Keratinocyte (primary cell): Measurements from ENCODE around the gene ILDR1. TPM values are rescaled to one million over a fixed set of nuclear protein-coding genes. Genes with fewer than 3 reads are reported as not detected.

ENCODE experiments used
- DNase-seq: peaks from one replicate; pipeline ENCODE4 v3.0.0-alpha.2; 2011; ENCODE audit warnings: low read depth, missing footprints, low spot score
- FAIRE-seq: peaks from 2 replicates; lab custom pipeline; 2011; peaks lifted over from hg19 to GRCh38; lab: Jason Lieb, UNC
- H2AFZ ChIP-seq: 2 replicates; pipeline ENCODE4 v1.6.0; 2012; ENCODE audit warnings: low read length, control low read depth, inconsistent platforms; ENCODE audit not compliant: control insufficient read depth
- H3K27ac ChIP-seq: 2 replicates; pipeline ENCODE4 v1.5.1; 2011; ENCODE audit warnings: low read length; ENCODE audit not compliant: control insufficient read depth, insufficient read depth
- H3K27me3 ChIP-seq: 3 replicates; pipeline ENCODE4 v1.6.0; 2011; ENCODE audit warnings: low read length; ENCODE audit not compliant: control insufficient read depth, insufficient read depth; ENCODE audit errors: extremely low read depth
- H3K36me3 ChIP-seq, 2 experiments: 2 replicates in 1 of 2; 3 replicates in 1 of 2; pipeline ENCODE4 v1.5.1; 2011; ENCODE audit warnings: low read length in 2 of 2, mild to moderate bottlenecking in 1 of 2; ENCODE audit not compliant: control insufficient read depth in 2 of 2, insufficient read depth in 2 of 2; ENCODE audit errors: extremely low read depth in 1 of 2
- H3K4me1 ChIP-seq: 3 replicates; pipeline ENCODE4 v1.5.1; 2011; ENCODE audit warnings: low read length; ENCODE audit not compliant: control insufficient read depth, insufficient read depth; ENCODE audit errors: extremely low read depth
- H3K4me2 ChIP-seq: 3 replicates; pipeline ENCODE4 v1.6.0; 2011; ENCODE audit warnings: low read depth, low read length; ENCODE audit not compliant: control insufficient read depth, insufficient read depth; ENCODE audit errors: extremely low read depth
- H3K4me3 ChIP-seq, 3 experiments: fragments of 200-600 bp in 1 of 3; sonication (generic) in 1 of 3; 2 replicates in 2 of 3; 3 replicates in 1 of 3; pipeline ENCODE4 v1.5.1; 2011 to 2016; ENCODE audit warnings: low read length in 3 of 3, mild to moderate bottlenecking in 3 of 3, control low read depth in 2 of 3, inconsistent platforms in 1 of 3, low read depth in 1 of 3, mixed read lengths in 1 of 3, mixed run types in 1 of 3, moderate library complexity in 1 of 3; ENCODE audit not compliant: control insufficient read depth in 2 of 3, insufficient read depth in 2 of 3; ENCODE audit errors: extremely low read depth in 1 of 3
- H3K79me2 ChIP-seq: 2 replicates; pipeline ENCODE4 v1.6.0; 2012; ENCODE audit warnings: low read length; ENCODE audit not compliant: control insufficient read depth, insufficient read depth
- H3K9ac ChIP-seq: 3 replicates; pipeline ENCODE4 v1.6.0; 2011; ENCODE audit warnings: low read length; ENCODE audit not compliant: control insufficient read depth, insufficient read depth; ENCODE audit errors: extremely low read depth
- H3K9me1 ChIP-seq: 3 replicates; pipeline ENCODE4 v1.6.0; 2011; ENCODE audit warnings: low read length; ENCODE audit not compliant: control insufficient read depth, insufficient read depth; ENCODE audit errors: extremely low read depth
- H3K9me3 ChIP-seq: 2 replicates; pipeline ENCODE4 v1.5.1; 2012; ENCODE audit warnings: low read depth, low read length; ENCODE audit not compliant: control insufficient read depth
- H4K20me1 ChIP-seq: 3 replicates; pipeline ENCODE4 v1.6.0; 2011; ENCODE audit warnings: low read length; ENCODE audit not compliant: control insufficient read depth, insufficient read depth; ENCODE audit errors: extremely low read depth
- EZH2 ChIP-seq: IDR thresholded peaks from one replicate; pipeline ENCODE4 v1.6.1; 2012; ENCODE audit warnings: inconsistent platforms, mild to moderate bottlenecking, low read length, moderate library complexity
- dilution Hi-C: fragments of 300-500 bp; cut with MboI; formaldehyde crosslinking; loops from one replicate; pipeline ENCODE4 v1.7.0; 2020; ENCODE audit warnings: low sequenced_read_pairs; ENCODE audit not compliant: extremely low pct_ligation_motif_present
- polyA plus RNA-seq, 5 experiments: library from polyadenylated mRNA; depleted of rRNA in 3 of 5; stranded (reverse) in 3 of 5; stranded (forward) in 1 of 5; unstranded in 1 of 5; fragments of >200 nt; gene quantifications; 1 replicate in 1 of 5; 2 replicates in 3 of 5; 3 replicates in 1 of 5; pipeline versions ENCODE4 v1.2.1 to v1.2.3, GENCODE V29; 2011 to 2012; ENCODE audit warnings: missing spikeins in 2 of 5, low read depth in 1 of 5, low replicate concordance in 1 of 5
- TF ChIP-seq, protein P1 (sequence below), 3 experiments: IDR thresholded peaks in 1 of 3; conservative IDR thresholded peaks in 1 of 3; optimal IDR thresholded peaks in 1 of 3; 2 replicates in 2 of 3; 3 replicates in 1 of 3; pipeline versions ENCODE3 to v1.5.1; 2011; ENCODE audit warnings: low read length in 3 of 3, mild to moderate bottlenecking in 3 of 3, moderate library complexity in 2 of 3, control low read depth in 1 of 3, inconsistent platforms in 1 of 3; ENCODE audit not compliant: insufficient read depth in 2 of 3; ENCODE audit errors: extremely low read depth in 1 of 3

ILDR1 gene
- polyA plus RNA-seq, 1 donor (not counting 4 experiments of a cell fraction or from before 2014, with no cell fraction given) = 0.09 TPM

DNA sequence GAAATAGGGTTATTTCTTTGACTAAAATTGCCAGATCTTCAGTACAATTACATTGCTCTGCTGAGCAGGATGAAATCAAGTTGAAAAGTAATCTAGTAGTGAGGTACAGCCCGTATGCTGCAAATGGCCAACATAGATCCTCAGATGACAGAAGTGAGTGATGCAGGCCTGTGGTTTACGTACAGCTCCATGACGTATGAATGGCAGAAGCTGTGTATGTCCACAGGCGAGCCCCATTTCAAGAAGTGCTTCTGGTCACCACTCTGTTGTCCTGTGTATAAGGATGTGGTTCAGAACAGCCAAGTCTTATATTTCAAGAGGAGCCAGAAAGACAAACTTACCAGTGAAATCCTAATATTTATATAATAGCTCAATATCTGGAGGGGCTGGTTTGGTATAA lies 42.3 kb upstream of the ILDR1 start:
- H3K27ac ChIP-seq = no peak overlapping the region
- H3K9ac ChIP-seq = no peak overlapping the region
- H3K4me1 ChIP-seq = no peaks in the 10 kb centered on the region
- dilution Hi-C loops = no loop called here
- no peak overlapping the region for H3K4me2 ChIP-seq
- DNase-seq (no peak), FAIRE-seq (no peak)
- H3K9me1 ChIP-seq = no peaks in the 10 kb centered on the region
- TF ChIP-seq, protein P1, sequence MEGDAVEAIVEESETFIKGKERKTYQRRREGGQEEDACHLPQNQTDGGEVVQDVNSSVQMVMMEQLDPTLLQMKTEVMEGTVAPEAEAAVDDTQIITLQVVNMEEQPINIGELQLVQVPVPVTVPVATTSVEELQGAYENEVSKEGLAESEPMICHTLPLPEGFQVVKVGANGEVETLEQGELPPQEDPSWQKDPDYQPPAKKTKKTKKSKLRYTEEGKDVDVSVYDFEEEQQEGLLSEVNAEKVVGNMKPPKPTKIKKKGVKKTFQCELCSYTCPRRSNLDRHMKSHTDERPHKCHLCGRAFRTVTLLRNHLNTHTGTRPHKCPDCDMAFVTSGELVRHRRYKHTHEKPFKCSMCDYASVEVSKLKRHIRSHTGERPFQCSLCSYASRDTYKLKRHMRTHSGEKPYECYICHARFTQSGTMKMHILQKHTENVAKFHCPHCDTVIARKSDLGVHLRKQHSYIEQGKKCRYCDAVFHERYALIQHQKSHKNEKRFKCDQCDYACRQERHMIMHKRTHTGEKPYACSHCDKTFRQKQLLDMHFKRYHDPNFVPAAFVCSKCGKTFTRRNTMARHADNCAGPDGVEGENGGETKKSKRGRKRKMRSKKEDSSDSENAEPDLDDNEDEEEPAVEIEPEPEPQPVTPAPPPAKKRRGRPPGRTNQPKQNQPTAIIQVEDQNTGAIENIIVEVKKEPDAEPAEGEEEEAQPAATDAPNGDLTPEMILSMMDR (optimal IDR thresholded peaks at IDR 0.05 in 1 of 3, IDR thresholded peaks at IDR 0.05 in 1 of 3, conservative IDR thresholded peaks at IDR 0.05 in 1 of 3; ENCODE audit: extremely low read depth in 1 of 3, insufficient read depth in 2 of 3, low read length in 3 of 3) = no peak
- TF ChIP-seq EZH2 = no peak
- no peak overlapping the region for H3K4me3 ChIP-seq
- H3K9me3 ChIP-seq = no peaks in the 10 kb centered on the region
- no peak overlapping the region for H2AFZ ChIP-seq
- no peaks in the 10 kb centered on the region for H3K79me2 ChIP-seq
- H4K20me1 ChIP-seq = no peaks in the 10 kb centered on the region
- no peaks in the 10 kb centered on the region for H3K36me3 ChIP-seq
- H3K27me3 ChIP-seq = no peaks in the 10 kb centered on the region

DNA sequence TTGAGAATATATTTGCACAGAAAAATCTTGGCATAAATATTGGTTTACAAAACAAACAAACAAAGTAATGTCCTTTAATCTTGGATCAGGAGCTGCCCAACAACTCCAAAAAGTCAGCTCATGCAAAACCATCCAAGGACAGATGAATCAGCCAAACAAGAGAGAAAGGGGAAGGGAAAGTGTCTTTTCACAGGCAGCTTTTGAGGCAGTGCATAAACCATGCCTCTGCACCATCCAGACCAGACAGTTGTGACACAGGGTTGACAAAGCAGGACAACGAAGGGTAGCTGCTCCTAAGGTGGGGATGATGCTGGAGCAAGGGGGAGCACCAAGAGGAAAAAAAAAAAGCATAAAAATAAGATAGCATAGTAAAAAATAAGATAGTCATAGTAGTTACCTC lies 41.9 kb upstream of the ILDR1 start:
- H3K4me1 ChIP-seq = no peaks in the 10 kb centered on the region
- H3K27ac ChIP-seq = no peak overlapping the region
- TF ChIP-seq, protein P1 (optimal IDR thresholded peaks at IDR 0.05 in 1 of 3, IDR thresholded peaks at IDR 0.05 in 1 of 3, conservative IDR thresholded peaks at IDR 0.05 in 1 of 3; ENCODE audit: extremely low read depth in 1 of 3, insufficient read depth in 2 of 3, low read length in 3 of 3) = no peak
- no peak for TF ChIP-seq EZH2
- H3K79me2 ChIP-seq = no peaks in the 10 kb centered on the region
- H4K20me1 ChIP-seq = no peaks in the 10 kb centered on the region
- no peaks in the 10 kb centered on the region for H3K36me3 ChIP-seq
- dilution Hi-C loops = no loop called here
- H3K9me3 ChIP-seq = no peaks in the 10 kb centered on the region
- FAIRE-seq (no peak), DNase-seq (no peak)
- no peaks in the 10 kb centered on the region for H3K9me1 ChIP-seq
- H3K4me2 ChIP-seq = no peak overlapping the region
- H3K9ac ChIP-seq = no peak overlapping the region
- no peak overlapping the region for H2AFZ ChIP-seq
- H3K27me3 ChIP-seq = no peaks in the 10 kb centered on the region
- no peak overlapping the region for H3K4me3 ChIP-seq
